Measurements from ENCODE around the gene ANXA1.

- no peak for TF ChIP-seq EZH2 (IDR thresholded peaks at IDR 0.05; ENCODE audit: borderline replicate concordance, low read length)
- TF ChIP-seq, protein P1, sequence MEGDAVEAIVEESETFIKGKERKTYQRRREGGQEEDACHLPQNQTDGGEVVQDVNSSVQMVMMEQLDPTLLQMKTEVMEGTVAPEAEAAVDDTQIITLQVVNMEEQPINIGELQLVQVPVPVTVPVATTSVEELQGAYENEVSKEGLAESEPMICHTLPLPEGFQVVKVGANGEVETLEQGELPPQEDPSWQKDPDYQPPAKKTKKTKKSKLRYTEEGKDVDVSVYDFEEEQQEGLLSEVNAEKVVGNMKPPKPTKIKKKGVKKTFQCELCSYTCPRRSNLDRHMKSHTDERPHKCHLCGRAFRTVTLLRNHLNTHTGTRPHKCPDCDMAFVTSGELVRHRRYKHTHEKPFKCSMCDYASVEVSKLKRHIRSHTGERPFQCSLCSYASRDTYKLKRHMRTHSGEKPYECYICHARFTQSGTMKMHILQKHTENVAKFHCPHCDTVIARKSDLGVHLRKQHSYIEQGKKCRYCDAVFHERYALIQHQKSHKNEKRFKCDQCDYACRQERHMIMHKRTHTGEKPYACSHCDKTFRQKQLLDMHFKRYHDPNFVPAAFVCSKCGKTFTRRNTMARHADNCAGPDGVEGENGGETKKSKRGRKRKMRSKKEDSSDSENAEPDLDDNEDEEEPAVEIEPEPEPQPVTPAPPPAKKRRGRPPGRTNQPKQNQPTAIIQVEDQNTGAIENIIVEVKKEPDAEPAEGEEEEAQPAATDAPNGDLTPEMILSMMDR (IDR thresholded peaks at IDR 0.05; ENCODE audit: low read length): no peak
Observed at GRCh38 chr9:73135394-73135793, 16.3 kb upstream of the ANXA1 start.

All from OCI-LY1 (cell line).